HG03097 (cell line): Measurements from ENCODE around the gene FAM9C.
"Not testable (repeated sequence)": the region's sequence is repeated elsewhere in the genome, so short reads cannot be mapped to it uniquely, and the experiment has no call there.

Source experiments
- ATAC-seq: cut with Tn5 transposase; IDR thresholded peaks from one replicate; pipeline ENCODE4 v1.9.1; 2021; ENCODE audit not compliant: unreplicated experiment, low FRiP score

The FAM9C gene

GRCh38 chrX:13077168-13077567 is 32.7 kb upstream of the FAM9C start:
- no peak for ATAC-seq

GRCh38 chrX:13076176-13076961 is 31.9 kb upstream of the FAM9C start:
- ATAC-seq, result peak; percentile 34

- ATAC-seq, result peak; percentile 74
Observed at GRCh38 chrX:13074297-13075262, 30.2 kb upstream of the FAM9C start.

GRCh38 chrX:13069771-13070416 is 25.5 kb upstream of the FAM9C start:
- ATAC-seq, result no peak

- ATAC-seq, result no peak
Observed at GRCh38 chrX:13068651-13069050, 24.2 kb upstream of the FAM9C start.

GRCh38 chrX:13067773-13068172 is 23.4 kb upstream of the FAM9C start:
- no peak for ATAC-seq

GRCh38 chrX:13066391-13066790 is 22.0 kb upstream of the FAM9C start:
- ATAC-seq, result no peak

- no peak for ATAC-seq
Observed at GRCh38 chrX:13064599-13065143, 20.3 kb upstream of the FAM9C start.

GRCh38 chrX:13063124-13063523 is 18.7 kb upstream of the FAM9C start:
- ATAC-seq, result not testable (repeated sequence)

- not testable (repeated sequence) for ATAC-seq
Observed at GRCh38 chrX:13062331-13062730, 17.9 kb upstream of the FAM9C start.

GRCh38 chrX:13061215-13061708 is 16.8 kb upstream of the FAM9C start:
- ATAC-seq, result not testable (repeated sequence)

GRCh38 chrX:13059637-13060499 is 15.4 kb upstream of the FAM9C start:
- no peak for ATAC-seq

- peak; percentile 37 for ATAC-seq
Observed at GRCh38 chrX:13055486-13055885, 11.1 kb upstream of the FAM9C start.

- no peak for ATAC-seq
Observed at GRCh38 chrX:13053171-13053570, 8.8 kb upstream of the FAM9C start.

- peak; percentile 55 for ATAC-seq
Observed at GRCh38 chrX:13051529-13052172, 7.2 kb upstream of the FAM9C start.

- no peak for ATAC-seq
Observed at GRCh38 chrX:13051167-13051528, 6.7 kb upstream of the FAM9C start.

GRCh38 chrX:13050151-13050550 is 5.7 kb upstream of the FAM9C start:
- ATAC-seq, result no peak

- no peak for ATAC-seq
Observed at GRCh38 chrX:13048280-13048679, 3.9 kb upstream of the FAM9C start.

GRCh38 chrX:13047759-13048158 is 3.3 kb upstream of the FAM9C start:
- no peak for ATAC-seq
